HCT116 (cell line): ENCODE results near the gene HOXA2. TPM values are rescaled to one million over a fixed set of nuclear protein-coding genes. Genes with fewer than 3 reads are reported as not detected.
A peak's percentile ranks its signal among the peaks of the same experiment; 100 is the strongest.

Experiments used
- ATAC-seq: fragments of 200-7000 bp; cut with Tn5 transposase; 2 replicates; pipeline ENCODE4 v1.9.1; 2020; ENCODE audit warnings: mild to moderate bottlenecking, moderate library complexity
- BruUV-seq: library from RNA; stranded (reverse); fragments of 400-500 nt; replicated peaks from 2 replicates; lab custom pipeline; 2021; lab: Mats Ljungman, UMichigan
- CTCF ChIA-PET: fragments of 300-600 bp; sonication (Branson Sonifier 250); formaldehyde crosslinking; loops from one replicate; lab custom pipeline; 2021; ENCODE audit warnings: antibody characterized with exemption; lab: Charles Lee
- POLR2A ChIA-PET: fragments of 300-600, 350-600 bp; sonication (Branson Sonifier 250); formaldehyde crosslinking; loops from one replicate; lab custom pipeline; 2021; ENCODE audit warnings: antibody characterized with exemption; lab: Charles Lee
- RAD21 ChIA-PET, 2 experiments: fragments of 300-600 bp; sonication (Branson Sonifier 250); formaldehyde crosslinking; loops; one replicate each; lab custom pipeline; 2023; ENCODE audit warnings: low total read pairs in 2 of 2; ENCODE audit not compliant: uncharacterized antibody in 2 of 2, unreplicated experiment in 2 of 2, low non-redundant PET in 1 of 2; lab: Charles Lee
- DNase-seq: peaks from one replicate; pipeline ENCODE4 v3.0.0-alpha.2; 2010; ENCODE audit warnings: low read depth, low spot score
- H2AFZ ChIP-seq: fragments of 200-600 bp; shearing (Covaris generic), sonication (generic); 2 replicates; pipeline ENCODE4 v1.6.1; 2017; ENCODE audit warnings: low read depth, mixed run types, mixed read lengths, antibody characterized with exemption, low read length; ENCODE audit not compliant: poor library complexity, severe bottlenecking
- H3K27ac ChIP-seq: 2 replicates; pipeline ENCODE4 v1.5.1; 2012; ENCODE audit warnings: low read depth, low read length
- H3K27me3 ChIP-seq: fragments of 200-600 bp; sonication (generic); 2 replicates; pipeline ENCODE4 v1.6.1; 2016; ENCODE audit warnings: mixed run types, low read length, mixed read lengths; ENCODE audit not compliant: insufficient read depth
- H3K36me3 ChIP-seq, 2 experiments: fragments of 200-500 bp in 1 of 2; fragments of 200-600 bp in 1 of 2; sonication (Bioruptor generic) in 1 of 2; sonication (generic) in 1 of 2; 2 replicates each; pipeline versions ENCODE4 v1.5.1 to v1.6.1; 2014 to 2016; ENCODE audit warnings: low read length in 2 of 2, inconsistent platforms in 1 of 2, mixed read lengths in 1 of 2, mixed run types in 1 of 2; ENCODE audit not compliant: insufficient read depth in 2 of 2, control insufficient read depth in 1 of 2
- H3K4me1 ChIP-seq, 2 experiments: fragments of 200-600 bp in 1 of 2; sonication (generic) in 1 of 2; 2 replicates each; pipeline versions ENCODE4 v1.5.1 to v1.6.1; 2012 to 2017; ENCODE audit warnings: low read length in 2 of 2, inconsistent platforms in 1 of 2, mild to moderate bottlenecking in 1 of 2, mixed read lengths in 1 of 2, mixed run types in 1 of 2, moderate library complexity in 1 of 2; ENCODE audit not compliant: insufficient read depth in 2 of 2, control insufficient read depth in 1 of 2
- H3K4me2 ChIP-seq: fragments of 200-600 bp; sonication (generic); 2 replicates; pipeline ENCODE4 v1.6.1; 2017; ENCODE audit warnings: mixed run types, low read length, mixed read lengths
- H3K4me3 ChIP-seq, 2 experiments: fragments of 200-600 bp in 1 of 2; sonication (generic) in 1 of 2; replicated peaks in 1 of 2; 2 replicates each; pipeline ENCODE4 v1.5.1; 2011 to 2016; ENCODE audit warnings: low read length in 2 of 2, control low read depth in 1 of 2, low read depth in 1 of 2, mild to moderate bottlenecking in 1 of 2, mixed read lengths in 1 of 2, mixed run types in 1 of 2
- H3K79me2 ChIP-seq: fragments of 200-600 bp; sonication (generic); 2 replicates; pipeline ENCODE4 v1.6.1; 2017; ENCODE audit warnings: mild to moderate bottlenecking, mixed run types, low read length, moderate library complexity, mixed read lengths; ENCODE audit not compliant: insufficient read depth
- H3K9ac ChIP-seq: fragments of 200-600 bp; sonication (generic); 2 replicates; pipeline ENCODE4 v1.6.1; 2016; ENCODE audit warnings: low read length, mixed read lengths
- H3K9me2 ChIP-seq: fragments of 200-600 bp; sonication (generic), shearing (Covaris generic); 2 replicates; pipeline ENCODE4 v1.6.1; 2017; ENCODE audit warnings: mixed run types, mild to moderate bottlenecking, moderate library complexity; ENCODE audit not compliant: insufficient read depth
- H3K9me3 ChIP-seq, 2 experiments: fragments of 200-500 bp in 1 of 2; fragments of 200-600 bp in 1 of 2; sonication (Bioruptor generic) in 1 of 2; sonication (generic) in 1 of 2; 2 replicates each; pipeline ENCODE4 v1.6.1; 2014 to 2017; ENCODE audit warnings: low read length in 2 of 2, mixed read lengths in 2 of 2, inconsistent platforms in 1 of 2, low read depth in 1 of 2, mild to moderate bottlenecking in 1 of 2, mixed run types in 1 of 2, moderate library complexity in 1 of 2; ENCODE audit not compliant: control insufficient read depth in 1 of 2, insufficient read depth in 1 of 2
- H4K20me1 ChIP-seq: fragments of 200-600 bp; sonication (generic), shearing (Covaris generic); 2 replicates; pipeline ENCODE4 v1.6.1; 2017; ENCODE audit warnings: mixed run types, mild to moderate bottlenecking, moderate library complexity; ENCODE audit not compliant: insufficient read depth
- ATF3 ChIP-seq: IDR thresholded peaks from 2 replicates; pipeline ENCODE4 v1.6.1; 2012
- CBX3 ChIP-seq: IDR thresholded peaks from 2 replicates; pipeline ENCODE4 v1.6.1; 2012; ENCODE audit warnings: low read depth
- CEBPB ChIP-seq: IDR thresholded peaks from 2 replicates; pipeline ENCODE4 v1.6.1; 2012; ENCODE audit warnings: low read depth
- CTCF ChIP-seq, 3 experiments: fragments of 200-600 bp in 1 of 3; sonication (generic) in 1 of 3; IDR thresholded peaks in 2 of 3; conservative IDR thresholded peaks in 1 of 3; 2 replicates each; pipeline ENCODE4 v1.5.1; 2012 to 2017; ENCODE audit warnings: low read depth in 2 of 3, low read length in 2 of 3, antibody characterized with exemption in 1 of 3, borderline replicate concordance in 1 of 3, control low read depth in 1 of 3, mild to moderate bottlenecking in 1 of 3, mixed read lengths in 1 of 3, mixed run types in 1 of 3, moderate library complexity in 1 of 3; ENCODE audit not compliant: insufficient read depth in 1 of 3
- EZH2 ChIP-seq: fragments of 200-600 bp; sonication (generic); IDR thresholded peaks from 2 replicates; pipeline ENCODE4 v1.6.1; 2017; ENCODE audit warnings: antibody characterized with exemption, mixed run types
- EZH2phosphoT487 ChIP-seq: fragments of 200-600 bp; IDR thresholded peaks from 2 replicates; pipeline ENCODE4 v1.6.1; 2018; ENCODE audit warnings: antibody characterized with exemption, borderline replicate concordance
- FOSL1 ChIP-seq: IDR thresholded peaks from 2 replicates; pipeline ENCODE4 v1.6.1; 2012; ENCODE audit warnings: low read depth
- JUND ChIP-seq: IDR thresholded peaks from 2 replicates; pipeline ENCODE4 v1.6.1; 2012
- POLR2AphosphoS5 ChIP-seq: IDR thresholded peaks from 2 replicates; pipeline ENCODE4 v1.6.1; 2011; ENCODE audit warnings: mild to moderate bottlenecking, low read depth, low read length, moderate library complexity
- RAD21 ChIP-seq: IDR thresholded peaks from 2 replicates; pipeline ENCODE4 v1.6.1; 2012; ENCODE audit warnings: low read depth, mild to moderate bottlenecking
- SIN3A ChIP-seq: IDR thresholded peaks from 2 replicates; pipeline ENCODE4 v1.6.1; 2012; ENCODE audit warnings: low read depth
- SP1 ChIP-seq: IDR thresholded peaks from 2 replicates; pipeline ENCODE4 v1.6.1; 2012; ENCODE audit warnings: low read depth
- SRF ChIP-seq: IDR thresholded peaks from 2 replicates; pipeline ENCODE4 v1.6.1; 2012; ENCODE audit warnings: low read depth
- YY1 ChIP-seq: IDR thresholded peaks from 2 replicates; pipeline ENCODE4 v1.6.1; 2011; ENCODE audit warnings: low read length, low read depth, moderate library complexity, mild to moderate bottlenecking; ENCODE audit not compliant: insufficient replicate concordance; ENCODE audit errors: extremely low read depth
- ZFX ChIP-seq: fragments of 450-650 bp; IDR thresholded peaks from 2 replicates; pipeline ENCODE4 v1.6.1; 2017
- ZNF274 ChIP-seq: fragments of 200-500 bp; sonication (Bioruptor generic); IDR thresholded peaks from 2 replicates; pipeline ENCODE4 v1.6.1; 2014; ENCODE audit warnings: mild to moderate bottlenecking, low read depth, low read length, inconsistent platforms
- intact Hi-C: fragments of 100-400 bp; cut with micrococcal nuclease; formaldehyde crosslinking; loops from 2 replicates; pipeline ENCODE4 v1.10.0; 2022
- total RNA-seq: library from RNA; stranded (reverse); gene quantifications from one replicate; pipeline ENCODE4 v1.2.1, GENCODE V29; 2021; ENCODE audit not compliant: unreplicated experiment
- TF ChIP-seq, protein P1 (sequence below): IDR thresholded peaks from 2 replicates; pipeline ENCODE4 v1.6.1; 2012
- TF ChIP-seq, protein P2 (sequence below): IDR thresholded peaks from 2 replicates; pipeline ENCODE4 v1.6.1; 2012; ENCODE audit warnings: low read depth

Gene HOXA2
- total RNA-seq, 1 experiment from 2014 or later = 0.57 TPM

- Histone ChIP-seq H3K9me3 (no peaks in the 10 kb centered on the region), H3K9ac (peak within 1 kb of the TSS; percentile 74), H3K4me2 (peak within 1 kb of the TSS; percentile 95), H3K27ac (peak within 1 kb of the TSS; percentile 82), H3K79me2 (peaks cover 45% of the 10 kb centered on the region), H3K4me1 (peaks cover 18 to 49% of the 10 kb centered on the region in 2 experiments), H3K36me3 (peaks cover 6 to 12% of the 10 kb centered on the region in 2 experiments; a peak in 2 of 4 replicates), H2AFZ (no peak within 1 kb of the TSS), H3K27me3 (no peaks in the 10 kb centered on the region), H3K4me3 (peak within 1 kb of the TSS; percentile 40 to 71), H4K20me1 (no peaks in the 10 kb centered on the region), H3K9me2 (no peaks in the 10 kb centered on the region)
- intact Hi-C loops = no loop called here
- TF ChIP-seq CEBPB (no peak), RAD21 (no peak), CBX3 (no peak), SRF (no peak), SIN3A (no peak), YY1 (no peak), FOSL1 (no peak), ZNF274 (no peak), ZFX (no peak), JUND (no peak), EZH2phosphoT487 (no peak), ATF3 (no peak), SP1 (no peak), CTCF (IDR thresholded peaks at IDR 0.05 in 2 of 3, conservative IDR thresholded peaks at IDR 0.05 in 1 of 3; ENCODE audit: borderline replicate concordance in 1 of 3, insufficient read depth in 1 of 3, low read depth in 2 of 3, low read length in 2 of 3) (no peak), POLR2AphosphoS5 (no peak), EZH2 (no peak)
- TF ChIP-seq, protein P1, sequence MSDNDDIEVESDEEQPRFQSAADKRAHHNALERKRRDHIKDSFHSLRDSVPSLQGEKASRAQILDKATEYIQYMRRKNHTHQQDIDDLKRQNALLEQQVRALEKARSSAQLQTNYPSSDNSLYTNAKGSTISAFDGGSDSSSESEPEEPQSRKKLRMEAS = no peak
- TF ChIP-seq, protein P2, sequence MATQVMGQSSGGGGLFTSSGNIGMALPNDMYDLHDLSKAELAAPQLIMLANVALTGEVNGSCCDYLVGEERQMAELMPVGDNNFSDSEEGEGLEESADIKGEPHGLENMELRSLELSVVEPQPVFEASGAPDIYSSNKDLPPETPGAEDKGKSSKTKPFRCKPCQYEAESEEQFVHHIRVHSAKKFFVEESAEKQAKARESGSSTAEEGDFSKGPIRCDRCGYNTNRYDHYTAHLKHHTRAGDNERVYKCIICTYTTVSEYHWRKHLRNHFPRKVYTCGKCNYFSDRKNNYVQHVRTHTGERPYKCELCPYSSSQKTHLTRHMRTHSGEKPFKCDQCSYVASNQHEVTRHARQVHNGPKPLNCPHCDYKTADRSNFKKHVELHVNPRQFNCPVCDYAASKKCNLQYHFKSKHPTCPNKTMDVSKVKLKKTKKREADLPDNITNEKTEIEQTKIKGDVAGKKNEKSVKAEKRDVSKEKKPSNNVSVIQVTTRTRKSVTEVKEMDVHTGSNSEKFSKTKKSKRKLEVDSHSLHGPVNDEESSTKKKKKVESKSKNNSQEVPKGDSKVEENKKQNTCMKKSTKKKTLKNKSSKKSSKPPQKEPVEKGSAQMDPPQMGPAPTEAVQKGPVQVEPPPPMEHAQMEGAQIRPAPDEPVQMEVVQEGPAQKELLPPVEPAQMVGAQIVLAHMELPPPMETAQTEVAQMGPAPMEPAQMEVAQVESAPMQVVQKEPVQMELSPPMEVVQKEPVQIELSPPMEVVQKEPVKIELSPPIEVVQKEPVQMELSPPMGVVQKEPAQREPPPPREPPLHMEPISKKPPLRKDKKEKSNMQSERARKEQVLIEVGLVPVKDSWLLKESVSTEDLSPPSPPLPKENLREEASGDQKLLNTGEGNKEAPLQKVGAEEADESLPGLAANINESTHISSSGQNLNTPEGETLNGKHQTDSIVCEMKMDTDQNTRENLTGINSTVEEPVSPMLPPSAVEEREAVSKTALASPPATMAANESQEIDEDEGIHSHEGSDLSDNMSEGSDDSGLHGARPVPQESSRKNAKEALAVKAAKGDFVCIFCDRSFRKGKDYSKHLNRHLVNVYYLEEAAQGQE = no peak
- peak; percentile 2; the same call in 1 of the 2 replicates for ATAC-seq
- no peak for DNase-seq
- CTCF ChIA-PET = no interaction called here
- RAD21 ChIA-PET = interaction anchor here in 1 of 2 experiments (0.6 kb wide), 1 partner anchor 14 kb away, joined by 3 read pairs; no protein-coding TSS in a partner anchor
- POLR2A ChIA-PET = no interaction called here
- BruUV-seq = no TSS peak
These were observed 44.9 kb upstream of the HOXA2 start, which contains the start of gene HOXA6 for GRCh38 chr7:27147199-27148030. Gene HOXA6, minus strand, starts transcription at chr7:27147774. Its CDS starts 25 bp downstream, at chr7:27147749.
